Heart left ventricle (tissue), 13 donors: ENCODE measurements around the gene ZNF274.

Source experiments
- POLR2A ChIP-seq, 2 donors: fragments of 450-650 bp; IDR thresholded peaks; one replicate each; pipeline ENCODE4 v1.6.1; 2017; ENCODE audit warnings: antibody characterized with exemption in 2 of 2, mild to moderate bottlenecking in 2 of 2, moderate library complexity in 2 of 2
- TF ChIP-seq, protein P1 (sequence below), 12 donors: fragments of 200-600 bp; sonication (generic) in 4 of 12; IDR thresholded peaks; one replicate each; pipeline versions ENCODE4 v1.5.0 to v1.8.0; 2018 to 2022; ENCODE audit warnings: antibody characterized with exemption in 12 of 12, mild to moderate bottlenecking in 5 of 12
- donor health status: ischemic (EF 13 %, LVEDD 7.1; RV severe dilation, severe dysfunction).
- donor health status: DM: no; HTN: yes; CAD: no.
- donor health status: DM: no; HTN: no; CAD: no.
- donor health status: ischemic (EF 25% LVEDD 6.9; RV normal size, moderate dysfunction).
- donor health status: ischemic (EF 25% LVEDD 5.7; RV mildly dilated, moderate dysfunction).
- donor health status: ischemic (EF 35%, LVEDD 5.7; RV mildly dilated, moderate dysfunction).
- donor health status: nonischemic (EF 11% LVEDD 7.7; RV severe dilation, severe dysfunction).
- donor health status: DM: yes; HTN: yes; CAD: no.
- donor health status: PGD.
- donor health status: ischemic (EF 29% LVEDD 5.4; RV normal size, mild dysfunction).
- donor health status: nonischemic (EF 23%, LVEDD 6.1; RV moderate dilation, normal function).

- TF ChIP-seq POLR2A (IDR thresholded peaks at IDR 0.05) = peak in 1 of 2 donors; percentile 19
- TF ChIP-seq, protein P1, sequence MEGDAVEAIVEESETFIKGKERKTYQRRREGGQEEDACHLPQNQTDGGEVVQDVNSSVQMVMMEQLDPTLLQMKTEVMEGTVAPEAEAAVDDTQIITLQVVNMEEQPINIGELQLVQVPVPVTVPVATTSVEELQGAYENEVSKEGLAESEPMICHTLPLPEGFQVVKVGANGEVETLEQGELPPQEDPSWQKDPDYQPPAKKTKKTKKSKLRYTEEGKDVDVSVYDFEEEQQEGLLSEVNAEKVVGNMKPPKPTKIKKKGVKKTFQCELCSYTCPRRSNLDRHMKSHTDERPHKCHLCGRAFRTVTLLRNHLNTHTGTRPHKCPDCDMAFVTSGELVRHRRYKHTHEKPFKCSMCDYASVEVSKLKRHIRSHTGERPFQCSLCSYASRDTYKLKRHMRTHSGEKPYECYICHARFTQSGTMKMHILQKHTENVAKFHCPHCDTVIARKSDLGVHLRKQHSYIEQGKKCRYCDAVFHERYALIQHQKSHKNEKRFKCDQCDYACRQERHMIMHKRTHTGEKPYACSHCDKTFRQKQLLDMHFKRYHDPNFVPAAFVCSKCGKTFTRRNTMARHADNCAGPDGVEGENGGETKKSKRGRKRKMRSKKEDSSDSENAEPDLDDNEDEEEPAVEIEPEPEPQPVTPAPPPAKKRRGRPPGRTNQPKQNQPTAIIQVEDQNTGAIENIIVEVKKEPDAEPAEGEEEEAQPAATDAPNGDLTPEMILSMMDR (IDR thresholded peaks at IDR 0.05) = peak in 4 of 12 donors; percentile 6 to 34 (median 13)
Observed at GRCh38 chr19:58228585-58229254, 45.9 kb downstream of the ZNF274 start, which contains the start of gene ZNF544.
